GM12875 (cell line): ENCODE results near the gene LRRC2.
A peak's percentile ranks its signal among the peaks of the same experiment; 100 is the strongest.
"Not testable (repeated sequence)": the region's sequence is repeated elsewhere in the genome, so short reads cannot be mapped to it uniquely, and the experiment has no call there.

Experiments used
- H3K4me3 ChIP-seq: one replicate; pipeline ENCODE4 v1.5.1; 2011; ENCODE audit warnings: low read depth, low read length, control low read depth
- TF ChIP-seq, protein P1 (sequence below): IDR thresholded peaks from 2 replicates; pipeline ENCODE4 v1.5.1; 2011; ENCODE audit warnings: low read depth, mild to moderate bottlenecking, control low read depth, inconsistent platforms, low read length, moderate library complexity, borderline replicate concordance; ENCODE audit not compliant: insufficient read depth

LRRC2 gene

DNA sequence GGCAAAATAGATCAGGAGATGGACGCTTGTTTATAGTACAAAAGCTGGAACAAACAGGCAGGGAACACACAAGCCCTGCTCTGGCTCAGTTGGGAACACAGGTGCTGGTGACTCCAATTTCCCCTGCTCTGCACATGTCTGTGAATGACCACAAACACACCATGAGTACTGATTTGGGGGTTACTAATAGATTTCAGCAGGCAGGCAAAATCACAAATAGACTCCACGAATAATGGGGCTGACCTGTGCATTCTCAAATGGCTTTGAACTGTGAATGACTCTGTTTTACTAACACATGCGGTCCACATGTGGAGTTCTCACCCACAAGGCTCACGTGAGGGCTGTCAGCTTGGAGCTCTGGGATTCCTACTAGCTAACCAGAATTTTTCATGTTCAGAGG is 64.4 kb downstream of the LRRC2 start:
- H3K4me3 ChIP-seq = no peak overlapping the region
- TF ChIP-seq, protein P1, sequence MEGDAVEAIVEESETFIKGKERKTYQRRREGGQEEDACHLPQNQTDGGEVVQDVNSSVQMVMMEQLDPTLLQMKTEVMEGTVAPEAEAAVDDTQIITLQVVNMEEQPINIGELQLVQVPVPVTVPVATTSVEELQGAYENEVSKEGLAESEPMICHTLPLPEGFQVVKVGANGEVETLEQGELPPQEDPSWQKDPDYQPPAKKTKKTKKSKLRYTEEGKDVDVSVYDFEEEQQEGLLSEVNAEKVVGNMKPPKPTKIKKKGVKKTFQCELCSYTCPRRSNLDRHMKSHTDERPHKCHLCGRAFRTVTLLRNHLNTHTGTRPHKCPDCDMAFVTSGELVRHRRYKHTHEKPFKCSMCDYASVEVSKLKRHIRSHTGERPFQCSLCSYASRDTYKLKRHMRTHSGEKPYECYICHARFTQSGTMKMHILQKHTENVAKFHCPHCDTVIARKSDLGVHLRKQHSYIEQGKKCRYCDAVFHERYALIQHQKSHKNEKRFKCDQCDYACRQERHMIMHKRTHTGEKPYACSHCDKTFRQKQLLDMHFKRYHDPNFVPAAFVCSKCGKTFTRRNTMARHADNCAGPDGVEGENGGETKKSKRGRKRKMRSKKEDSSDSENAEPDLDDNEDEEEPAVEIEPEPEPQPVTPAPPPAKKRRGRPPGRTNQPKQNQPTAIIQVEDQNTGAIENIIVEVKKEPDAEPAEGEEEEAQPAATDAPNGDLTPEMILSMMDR = no peak

DNA sequence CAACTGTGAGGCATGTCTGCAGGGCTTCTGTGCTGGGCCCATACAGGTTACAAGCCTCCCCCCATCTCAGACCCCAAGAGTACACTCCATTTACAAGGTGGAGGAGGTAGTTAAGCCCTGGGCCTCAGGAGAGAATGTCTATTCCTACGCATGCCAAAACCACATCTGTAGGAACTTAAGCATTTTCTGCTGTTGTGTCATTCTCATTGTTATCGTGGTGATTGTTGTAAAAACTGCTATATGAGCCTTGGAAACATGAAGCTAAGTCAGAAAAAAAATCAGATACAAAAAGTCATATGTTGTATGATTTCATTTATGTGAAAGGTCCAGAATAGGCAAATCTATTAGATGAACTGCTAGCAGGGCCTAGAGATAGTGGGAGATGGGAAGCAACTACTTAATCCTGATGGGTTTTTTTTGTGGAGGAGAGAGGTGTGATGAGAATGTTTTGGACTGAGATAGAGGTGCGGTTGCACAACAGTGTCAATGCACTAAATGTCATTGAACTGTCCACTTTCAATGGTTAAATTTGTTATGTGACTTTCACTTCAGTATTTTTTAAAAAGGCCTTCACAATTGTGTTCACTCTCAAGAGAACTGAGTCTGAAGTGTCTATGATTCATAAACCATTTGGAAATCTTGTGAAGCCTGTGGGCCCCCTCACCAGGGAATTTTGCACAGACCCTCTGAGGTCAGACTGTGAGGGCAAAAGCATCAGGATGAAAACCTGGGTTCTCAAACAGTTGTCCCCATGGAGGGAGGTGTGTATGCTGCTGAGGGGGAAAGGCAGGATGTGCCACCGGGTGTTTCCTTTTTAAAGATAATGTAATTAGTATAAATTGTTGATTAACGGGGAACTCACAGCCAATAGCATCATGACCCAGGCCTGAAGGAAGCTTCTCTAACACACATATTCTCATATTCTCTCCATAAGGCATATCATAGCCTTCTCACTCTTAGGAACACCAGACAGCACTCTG is 65.2 kb downstream of the LRRC2 start:
- no peak overlapping the region for H3K4me3 ChIP-seq
- TF ChIP-seq, protein P1 = no peak

DNA sequence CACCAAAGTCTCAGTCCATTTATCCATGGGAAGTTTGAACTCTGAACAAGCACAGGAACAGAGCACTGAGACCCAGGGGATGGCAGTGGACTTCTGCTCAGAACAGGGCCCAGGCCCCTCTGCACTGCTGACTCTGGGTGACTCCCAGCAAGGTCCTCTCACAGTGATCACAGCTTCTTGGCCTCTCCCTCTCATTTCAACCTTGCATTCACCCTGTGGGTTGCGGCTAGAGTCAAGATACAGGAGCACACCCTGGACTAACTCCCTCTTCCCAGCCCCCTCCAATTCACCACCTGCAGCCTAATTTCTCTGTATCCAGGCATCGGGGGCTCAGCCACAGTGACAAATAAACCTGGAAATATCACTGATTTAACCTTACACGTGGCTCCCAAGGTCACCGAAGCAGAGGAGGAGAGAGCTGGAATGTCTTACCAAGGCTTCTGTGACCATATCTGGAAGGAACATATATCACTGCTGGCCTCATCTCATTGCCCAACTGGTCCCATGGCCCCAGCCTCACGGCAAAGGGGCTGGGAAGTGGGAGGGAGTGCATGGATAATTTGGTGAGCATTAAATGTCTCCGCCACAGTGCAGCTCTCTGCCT is 67.1 kb downstream of the LRRC2 start:
- H3K4me3 ChIP-seq = no peak overlapping the region
- TF ChIP-seq, protein P1 = no peak

DNA sequence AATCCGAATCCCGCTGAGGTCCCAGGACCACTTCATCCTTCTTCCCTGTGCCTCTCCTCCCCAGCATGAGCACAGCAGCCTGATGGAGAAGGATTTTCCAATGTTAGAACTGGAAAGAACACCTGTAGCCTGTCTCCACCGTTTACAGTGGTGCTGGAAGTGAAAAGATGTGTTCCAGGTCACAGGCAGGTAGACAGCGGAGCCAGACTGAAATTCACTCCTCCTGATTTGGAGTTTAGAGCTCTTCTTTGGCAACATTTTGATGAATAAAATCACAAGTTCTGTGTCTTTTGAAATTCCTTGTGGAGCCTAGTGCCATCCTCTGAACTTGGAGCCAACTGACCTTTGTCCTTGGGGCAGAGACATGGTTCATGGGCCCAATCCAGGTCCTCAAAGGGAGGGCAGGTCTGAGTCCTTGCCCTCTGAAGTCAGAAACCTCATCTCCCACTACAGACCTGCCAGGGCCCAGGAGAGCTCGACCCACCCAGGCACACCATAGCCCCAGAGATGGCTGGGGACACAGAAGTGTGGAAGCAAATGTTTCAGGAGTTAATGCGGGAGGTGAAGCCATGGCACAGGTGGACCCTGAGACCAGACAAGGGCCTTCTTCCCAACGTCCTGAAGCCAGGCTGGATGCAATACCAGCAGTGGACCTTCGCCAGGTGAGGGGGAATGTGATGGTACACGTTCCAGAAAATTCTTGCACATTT is 68.4 kb downstream of the LRRC2 start, which contains the start of gene RTP3:
Gene RTP3 (plus strand): TSS at position 421 of the 710 bp plus-strand sequence. CDS start 87 bp downstream, at position 508.
- TF ChIP-seq, protein P1 = no peak
- H3K4me3 ChIP-seq = no peak within 1 kb of the TSS

DNA sequence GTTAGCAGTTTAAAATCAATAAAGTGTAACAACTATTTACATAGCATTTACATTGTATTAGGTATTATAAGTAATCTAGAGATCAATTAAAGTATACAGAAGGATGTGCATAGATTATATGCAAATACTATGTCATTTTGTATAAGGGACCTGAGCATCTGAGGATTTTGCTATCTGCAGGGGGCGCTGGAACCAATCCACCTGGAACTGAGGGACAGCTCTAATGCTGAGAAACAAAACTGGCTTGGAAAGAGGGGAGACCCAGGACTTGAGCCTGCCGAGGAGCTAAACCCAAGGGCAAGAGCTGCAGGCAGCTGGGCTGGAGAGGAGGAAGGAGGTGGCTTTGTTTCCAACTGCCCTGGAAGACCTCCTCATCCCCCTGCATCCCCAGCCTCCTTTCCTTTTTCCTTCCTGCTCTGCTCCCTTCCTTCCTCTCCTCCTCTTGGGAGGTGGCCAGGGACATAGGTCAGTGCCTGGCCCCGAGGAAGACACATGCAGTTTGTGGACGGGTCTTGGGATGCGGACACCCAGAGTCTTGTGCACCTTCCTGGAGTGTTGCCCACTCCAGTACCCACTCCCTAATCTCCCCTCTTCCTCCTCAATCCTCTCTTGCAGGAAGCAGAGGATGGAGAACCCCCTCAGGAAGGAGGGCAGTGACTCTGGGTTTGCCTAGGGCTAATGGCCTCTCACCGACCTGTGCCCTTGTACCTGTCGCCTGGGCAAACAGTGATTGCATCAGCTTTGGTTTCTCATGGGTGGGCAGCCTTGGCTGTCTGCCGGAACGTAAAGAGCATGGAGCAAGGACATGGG is 69.2 kb downstream of the LRRC2 start:
- no peak overlapping the region for H3K4me3 ChIP-seq
- TF ChIP-seq, protein P1 = peak; percentile 55

DNA sequence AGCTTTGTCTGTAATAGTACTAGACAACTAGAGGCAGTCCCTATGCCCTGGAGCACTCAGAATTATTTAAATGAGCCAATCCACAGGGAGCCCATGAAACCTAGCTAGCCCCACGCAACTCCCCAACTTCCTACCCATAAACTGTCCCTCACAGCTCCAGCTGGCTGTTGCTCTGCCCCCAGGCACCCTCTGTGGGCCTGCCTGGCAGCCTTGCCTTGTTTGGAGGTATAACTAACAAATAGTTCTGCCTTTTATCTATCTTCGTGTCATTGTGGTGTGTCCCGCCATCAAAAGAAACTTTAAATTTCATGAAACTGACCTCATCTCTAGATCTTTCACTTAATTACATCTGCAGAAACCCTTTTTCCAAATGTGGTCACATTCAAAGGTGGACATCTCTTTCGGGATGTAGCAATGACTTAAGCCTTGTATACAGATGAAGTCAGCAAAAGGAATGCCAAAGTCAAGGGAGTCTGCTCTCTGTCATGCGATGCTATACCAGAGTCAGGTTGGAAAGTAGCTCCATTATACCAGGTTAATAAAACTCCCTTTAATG is 70.1 kb downstream of the LRRC2 start:
- TF ChIP-seq, protein P1 = no peak
- no peak overlapping the region for H3K4me3 ChIP-seq

DNA sequence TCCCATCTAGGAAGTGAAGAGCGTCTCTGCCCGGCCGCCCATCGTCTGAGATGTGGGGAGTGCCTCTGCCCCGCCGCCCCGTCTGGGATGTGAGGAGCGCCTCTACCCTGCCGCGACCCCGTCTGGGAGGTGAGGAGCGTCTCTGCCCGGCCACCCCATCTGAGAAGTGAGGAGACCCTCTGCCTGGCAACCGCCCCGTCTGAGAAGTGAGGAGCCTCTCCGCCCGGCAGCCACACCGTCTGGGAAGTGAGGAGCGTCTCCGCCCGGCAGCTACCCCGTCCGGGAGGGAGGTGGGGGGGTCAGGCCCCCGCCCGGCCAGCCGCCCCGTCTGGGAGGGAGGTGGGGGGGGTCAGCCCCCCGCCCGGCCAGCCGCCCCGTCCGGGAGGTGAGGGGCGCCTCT is 71.6 kb downstream of the LRRC2 start:
- H3K4me3 ChIP-seq = not testable (repeated sequence)
